ENCODE results near the gene VWA3A.

- no peak for TF ChIP-seq CTCF (IDR thresholded peaks at IDR 0.05)
- no peak for TF ChIP-seq ZFX (IDR thresholded peaks at IDR 0.05; ENCODE audit: borderline replicate concordance)
Measured at GRCh38 chr16:22174642-22175041, 82.3 kb downstream of the VWA3A start.

All from 22Rv1 (cell line).